Loucy (cell line): ENCODE data around the gene LPO.

ENCODE experiments used
- CTCF ChIP-seq: fragments of 200-600 bp; sonication (generic); conservative IDR thresholded peaks from 2 replicates; pipeline ENCODE4 v1.5.1; 2014; ENCODE audit warnings: mild to moderate bottlenecking, antibody characterized with exemption, low read length
- EZH2phosphoT487 ChIP-seq: fragments of 200-600 bp; IDR thresholded peaks from 2 replicates; pipeline ENCODE4 v1.6.1; 2018; ENCODE audit warnings: antibody characterized with exemption, mild to moderate bottlenecking, moderate library complexity, borderline replicate concordance

- no peak for TF ChIP-seq CTCF
- TF ChIP-seq EZH2phosphoT487, result no peak
Observed at GRCh38 chr17:58227733-58228132, 10.7 kb upstream of the LPO start.
